GM13976 (cell line): ENCODE measurements around the gene GMPS.
"Not testable (repeated sequence)": the region's sequence is repeated elsewhere in the genome, so short reads cannot be mapped to it uniquely, and the experiment has no call there.

Source experiments
- DNase-seq: peaks from one replicate; pipeline ENCODE4 v3.0.0; 2012; ENCODE audit warnings: low spot score
- in situ Hi-C: fragments of 300-500 bp; cut with MboI; formaldehyde crosslinking; loops from one replicate; pipeline ENCODE4 v1.12.0; 2022; ENCODE audit warnings: low sequenced_read_pairs, mixed read lengths, inconsistent platforms; ENCODE audit not compliant: unreplicated experiment
- TF ChIP-seq, protein P1 (sequence below): IDR thresholded peaks from 2 replicates; pipeline ENCODE4 v1.5.1; 2012; ENCODE audit warnings: borderline replicate concordance, mild to moderate bottlenecking; ENCODE audit not compliant: insufficient read depth; ENCODE audit errors: extremely low read depth, missing control alignments, control extremely low read depth

Gene GMPS

GRCh38 chr3:155876503-155876902, 6.1 kb downstream of the GMPS start:
- TF ChIP-seq, protein P1, sequence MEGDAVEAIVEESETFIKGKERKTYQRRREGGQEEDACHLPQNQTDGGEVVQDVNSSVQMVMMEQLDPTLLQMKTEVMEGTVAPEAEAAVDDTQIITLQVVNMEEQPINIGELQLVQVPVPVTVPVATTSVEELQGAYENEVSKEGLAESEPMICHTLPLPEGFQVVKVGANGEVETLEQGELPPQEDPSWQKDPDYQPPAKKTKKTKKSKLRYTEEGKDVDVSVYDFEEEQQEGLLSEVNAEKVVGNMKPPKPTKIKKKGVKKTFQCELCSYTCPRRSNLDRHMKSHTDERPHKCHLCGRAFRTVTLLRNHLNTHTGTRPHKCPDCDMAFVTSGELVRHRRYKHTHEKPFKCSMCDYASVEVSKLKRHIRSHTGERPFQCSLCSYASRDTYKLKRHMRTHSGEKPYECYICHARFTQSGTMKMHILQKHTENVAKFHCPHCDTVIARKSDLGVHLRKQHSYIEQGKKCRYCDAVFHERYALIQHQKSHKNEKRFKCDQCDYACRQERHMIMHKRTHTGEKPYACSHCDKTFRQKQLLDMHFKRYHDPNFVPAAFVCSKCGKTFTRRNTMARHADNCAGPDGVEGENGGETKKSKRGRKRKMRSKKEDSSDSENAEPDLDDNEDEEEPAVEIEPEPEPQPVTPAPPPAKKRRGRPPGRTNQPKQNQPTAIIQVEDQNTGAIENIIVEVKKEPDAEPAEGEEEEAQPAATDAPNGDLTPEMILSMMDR, result no peak
- in situ Hi-C loops, result loop anchor here (25.0 kb wide), 1 partner anchor 1564 kb away; the partner anchor contains the start of gene DHX36
- DNase-seq, result no peak

- in situ Hi-C loops, result loop anchor here (25.0 kb wide), 1 partner anchor 1568 kb away; the partner anchor contains the start of gene DHX36
- TF ChIP-seq, protein P1, result no peak
- DNase-seq, result no peak
Measured at GRCh38 chr3:155880286-155880685, 9.8 kb downstream of the GMPS start.

- in situ Hi-C loops, result loop anchor here (25.0 kb wide), 1 partner anchor 1572 kb away; the partner anchor contains the start of gene DHX36
- TF ChIP-seq, protein P1, result no peak
- no peak for DNase-seq
Measured at GRCh38 chr3:155884292-155884691, 13.8 kb downstream of the GMPS start.

- in situ Hi-C loops, result loop anchor here (25.0 kb wide), 1 partner anchor 1573 kb away; the partner anchor contains the start of gene DHX36
- TF ChIP-seq, protein P1, result no peak
- DNase-seq, result no peak
Measured at GRCh38 chr3:155885292-155885691, 14.8 kb downstream of the GMPS start.

GRCh38 chr3:155886348-155886747, 15.9 kb downstream of the GMPS start:
- DNase-seq, result not testable (repeated sequence)
- in situ Hi-C loops, result loop anchor here (25.0 kb wide), 1 partner anchor 1574 kb away; the partner anchor contains the start of gene DHX36

DNA sequence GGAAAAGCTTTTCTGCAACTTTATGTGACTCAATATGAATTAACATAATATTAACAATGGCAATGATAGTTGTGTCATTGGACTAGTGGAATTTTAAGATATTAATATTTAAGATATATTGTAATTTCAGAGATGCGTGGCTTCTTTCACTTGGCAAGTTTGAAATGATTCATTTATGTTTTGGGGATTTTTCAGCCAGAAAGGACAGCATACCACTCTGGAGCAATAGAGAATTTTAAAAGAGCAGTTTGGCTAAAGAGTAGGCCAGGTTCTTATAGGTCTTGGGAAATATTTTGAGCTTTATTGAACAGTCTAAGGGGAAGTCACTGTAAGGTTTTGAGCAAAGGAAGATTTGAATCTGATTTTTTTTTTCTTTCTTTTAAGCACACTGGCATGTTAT, 16.5 kb downstream of the GMPS start:
- in situ Hi-C loops, result loop anchor here (25.0 kb wide), 1 partner anchor 1575 kb away; the partner anchor contains the start of gene DHX36
- no peak for DNase-seq
- TF ChIP-seq, protein P1, result no peak

DNA sequence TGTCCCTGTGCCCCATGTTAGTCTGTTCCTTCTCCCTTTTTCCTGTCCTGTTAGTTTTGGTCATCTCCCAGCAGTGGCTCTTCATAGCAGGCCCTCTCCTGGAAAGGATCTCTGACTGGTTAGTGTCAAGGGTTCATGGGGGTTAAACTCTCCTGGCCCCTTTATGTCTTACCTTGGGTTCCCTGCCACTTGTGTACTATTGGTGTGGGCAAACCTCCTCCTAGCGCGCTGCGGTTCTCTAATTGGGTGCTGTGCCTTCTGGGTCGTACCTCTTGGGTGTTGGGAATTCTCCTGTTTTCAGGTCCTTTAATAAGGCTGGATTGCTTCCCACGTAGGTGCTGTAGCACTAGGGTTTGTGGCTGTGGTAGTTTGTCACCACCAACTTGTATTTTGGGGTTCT, 18.8 kb downstream of the GMPS start:
- in situ Hi-C loops, result loop anchor here (25.0 kb wide), 1 partner anchor 1577 kb away; the partner anchor contains the start of gene DHX36
- TF ChIP-seq, protein P1, result no peak
- no peak for DNase-seq
